Lower leg skin (tissue), 3 donors: Measurements from ENCODE around the gene CFAP74.

Experiments used
- CTCF ChIP-seq, 3 donors: fragments of 450-650 bp; IDR thresholded peaks; one replicate each; pipeline ENCODE4 v1.5.1; 2016; ENCODE audit warnings: antibody characterized with exemption in 3 of 3, mild to moderate bottlenecking in 3 of 3, moderate library complexity in 2 of 3
- POLR2A ChIP-seq, 2 donors: fragments of 450-650 bp; IDR thresholded peaks; one replicate each; pipeline ENCODE4 v1.6.1; 2016 to 2017; ENCODE audit warnings: antibody characterized with exemption in 2 of 2, mild to moderate bottlenecking in 1 of 2, moderate library complexity in 1 of 2

GRCh38 chr1:1958071-1958541, 45.5 kb downstream of the CFAP74 start:
- no peak for TF ChIP-seq CTCF (IDR thresholded peaks at IDR 0.05)
- no peak for TF ChIP-seq POLR2A (IDR thresholded peaks at IDR 0.05)
